ENCODE measurements around the gene ABLIM1. TPM values are rescaled to one million over a fixed set of nuclear protein-coding genes. Genes with fewer than 3 reads are reported as not detected.

The ABLIM1 gene
- total RNA-seq, result 1.3 and 7.9 TPM in 2 replicates

GRCh38 chr10:114658175-114658574, at the start of gene ABLIM1:
ABLIM1 (minus strand) TSS chr10:114658275; CDS start chr10:114658200, 75 bp downstream.

GRCh38 chr10:114404171-114405010, 253.7 kb downstream of the ABLIM1 start, which contains the start of gene AFAP1L2:
AFAP1L2 (minus strand) TSS chr10:114404502; CDS start chr10:114404455, 47 bp downstream.

Small RNAs within 50 kb of the gene (small RNA-seq; reads per million reads assigned to genes)
- gene RN7SL384P (ENCODE audit: low replicate concordance), result not detected

Other genes with a start within 250 kb of the ABLIM1 start
- gene FHIP2A, start 163.5 kb upstream of the ABLIM1 start, total RNA-seq, result 21.4 and 31.4 TPM in 2 replicates

Measured in placental pericyte (primary cell).